GM23338 (cell line): Measurements from ENCODE around the gene STK38. TPM values are rescaled to one million over a fixed set of nuclear protein-coding genes. Genes with fewer than 3 reads are reported as not detected.

Source experiments
- ATAC-seq: fragments of 200-7000 bp; cut with Tn5 transposase; 3 replicates; pipeline ENCODE4 v1.9.1; 2020
- DNase-seq: peaks from one replicate; pipeline ENCODE4 v3.0.0-alpha.2; 2015; ENCODE audit warnings: low spot score
- H2AFZ ChIP-seq: fragments of 200-600 bp; sonication (generic); 2 replicates; pipeline ENCODE4 v1.8.0; 2016; ENCODE audit warnings: antibody characterized with exemption, mild to moderate bottlenecking, moderate library complexity
- H3F3A ChIP-seq: fragments of 200-600 bp; sonication (generic); replicated peaks from 2 replicates; pipeline ENCODE4 v1.8.0; 2017; ENCODE audit warnings: antibody characterized with exemption, mixed run types, low read depth
- H3K27ac ChIP-seq: fragments of 200-600 bp; sonication (generic); 2 replicates; pipeline ENCODE4 v1.6.1; 2016; ENCODE audit warnings: low read depth
- H3K27me3 ChIP-seq: fragments of 200-600 bp; sonication (generic); 2 replicates; pipeline ENCODE4 v1.8.0; 2016; ENCODE audit warnings: mild to moderate bottlenecking, mixed run types, moderate library complexity; ENCODE audit not compliant: insufficient read depth
- H3K36me3 ChIP-seq: fragments of 200-600 bp; sonication (generic); 2 replicates; pipeline ENCODE4 v1.8.0; 2016; ENCODE audit warnings: mild to moderate bottlenecking; ENCODE audit not compliant: insufficient read depth
- H3K4me1 ChIP-seq: fragments of 200-600 bp; sonication (generic); 2 replicates; pipeline ENCODE4 v1.8.0; 2016; ENCODE audit warnings: mild to moderate bottlenecking, moderate library complexity; ENCODE audit not compliant: insufficient read depth
- H3K4me2 ChIP-seq: fragments of 200-600 bp; sonication (generic); 2 replicates; pipeline ENCODE4 v1.7.1; 2017; ENCODE audit warnings: mixed run types
- H3K4me3 ChIP-seq: fragments of 200-600 bp; sonication (generic); 2 replicates; pipeline ENCODE4 v1.6.1; 2016; ENCODE audit warnings: mixed run types
- H3K79me2 ChIP-seq: fragments of 200-600 bp; sonication (generic); replicated peaks from 2 replicates; pipeline ENCODE4 v1.8.0; 2017; ENCODE audit warnings: mild to moderate bottlenecking; ENCODE audit not compliant: insufficient read depth
- H3K9me2 ChIP-seq: fragments of 200-600 bp; sonication (generic); 2 replicates; pipeline ENCODE4 v1.8.0; 2017; ENCODE audit not compliant: insufficient read depth
- H4K20me1 ChIP-seq: fragments of 200-600 bp; sonication (generic); replicated peaks from 2 replicates; pipeline ENCODE4 v1.8.0; 2017; ENCODE audit warnings: mild to moderate bottlenecking; ENCODE audit not compliant: insufficient read depth
- H3K27ac Mint-ChIP-seq: 2 replicates; pipeline ENCODE4 v1.8.0; 2020; ENCODE audit warnings: inconsistent platforms, mild to moderate bottlenecking, moderate library complexity, mixed read lengths
- H3K27me3 Mint-ChIP-seq: 3 replicates; pipeline ENCODE4 v1.8.0; 2022; ENCODE audit warnings: low read depth, mild to moderate bottlenecking, moderate library complexity, mixed read lengths, inconsistent platforms; ENCODE audit not compliant: insufficient read depth, poor library complexity
- H3K36me3 Mint-ChIP-seq: 3 replicates; pipeline ENCODE4 v1.8.0; 2021; ENCODE audit warnings: low read depth, mild to moderate bottlenecking, inconsistent platforms, moderate library complexity, mixed read lengths
- H3K4me1 Mint-ChIP-seq: 3 replicates; pipeline ENCODE4 v1.8.0; 2020; ENCODE audit warnings: mild to moderate bottlenecking, inconsistent platforms, mixed read lengths
- H3K4me3 Mint-ChIP-seq: 3 replicates; pipeline ENCODE4 v1.8.0; 2021; ENCODE audit warnings: moderate library complexity, mild to moderate bottlenecking, inconsistent platforms, mixed read lengths
- H3K9me3 Mint-ChIP-seq: 3 replicates; pipeline ENCODE4 v1.8.0; 2020; ENCODE audit warnings: moderate library complexity, mild to moderate bottlenecking, inconsistent platforms, mixed read lengths
- CREB1 ChIP-seq: fragments of 250-450 bp; sonication (Bioruptor Pico); IDR thresholded peaks from 2 replicates; pipeline ENCODE4 v1.5.0; 2020; ENCODE audit warnings: low read depth, mild to moderate bottlenecking, moderate library complexity
- EZH2 ChIP-seq: fragments of 200-600 bp; sonication (generic); IDR thresholded peaks from one replicate; pipeline ENCODE4 v1.8.0; 2017; ENCODE audit warnings: antibody characterized with exemption, mild to moderate bottlenecking, low read depth; ENCODE audit not compliant: unreplicated experiment
- EZH2phosphoT487 ChIP-seq: fragments of 200-600 bp; sonication (generic); IDR thresholded peaks from one replicate; pipeline ENCODE4 v1.8.1; 2018; ENCODE audit warnings: antibody characterized with exemption; ENCODE audit not compliant: unreplicated experiment
- JUNB ChIP-seq: IDR thresholded peaks from one replicate; pipeline ENCODE4 v1.6.1; 2016; ENCODE audit warnings: antibody characterized with exemption; ENCODE audit not compliant: unreplicated experiment
- NANOG ChIP-seq: IDR thresholded peaks from 2 replicates; pipeline ENCODE4 v1.6.1; 2016; ENCODE audit warnings: antibody characterized with exemption, borderline replicate concordance
- POLR2AphosphoS5 ChIP-seq: IDR thresholded peaks from 2 replicates; pipeline ENCODE4 v1.6.1; 2016; ENCODE audit warnings: antibody characterized with exemption, low read depth
- STAT1 ChIP-seq: IDR thresholded peaks from one replicate; pipeline ENCODE4 v1.6.1; 2016; ENCODE audit warnings: antibody characterized with exemption; ENCODE audit not compliant: unreplicated experiment
- ZNF114 ChIP-seq: fragments of 250-450 bp; sonication (Bioruptor Pico); IDR thresholded peaks from 2 replicates; pipeline ENCODE4 v1.5.0; 2020; ENCODE audit warnings: mild to moderate bottlenecking, moderate library complexity
- ZNF331 ChIP-seq: fragments of 250-450 bp; sonication (Bioruptor Pico); IDR thresholded peaks from 2 replicates; pipeline ENCODE4 v1.5.0; 2020; ENCODE audit warnings: low read depth, mild to moderate bottlenecking, moderate library complexity
- polyA plus RNA-seq: library from polyadenylated mRNA; unstranded; fragments of >200 nt; fragmentation: Nextera tagmentation; extraction: Ambion mirVana; gene quantifications from 2 replicates; pipeline ENCODE4 v1.2.1, GENCODE V29; 2016
- total RNA-seq: library from RNA; depleted of rRNA; stranded (reverse); fragments of >200 nt; shearing (Covaris generic); gene quantifications from 2 replicates; pipeline ENCODE4 v1.2.3, GENCODE V29; 2014
- TF ChIP-seq, protein P1 (sequence below), 2 experiments: fragments of 200-600 bp in 1 of 2; sonication (generic) in 1 of 2; conservative IDR thresholded peaks; 2 replicates each; pipeline versions ENCODE4 v1.5.1 to v1.6.1; 2016 to 2017; ENCODE audit warnings: antibody characterized with exemption in 2 of 2, low read depth in 2 of 2, mild to moderate bottlenecking in 2 of 2, moderate library complexity in 1 of 2
- TF ChIP-seq, protein P2 (sequence below): IDR thresholded peaks from one replicate; pipeline ENCODE4 v1.6.1; 2018; ENCODE audit warnings: antibody characterized with exemption; ENCODE audit not compliant: unreplicated experiment
- TF ChIP-seq, protein P3 (sequence below): fragments of 250-450 bp; sonication (Bioruptor Pico); IDR thresholded peaks from 2 replicates; pipeline ENCODE4 v1.5.0; 2020; ENCODE audit warnings: mild to moderate bottlenecking, moderate library complexity
- TF ChIP-seq, protein P4 (sequence below): IDR thresholded peaks from 2 replicates; pipeline ENCODE4 v1.6.1; 2016; ENCODE audit warnings: antibody characterized with exemption

Gene STK38
- total and polyA plus RNA-seq, 2 experiments from 2014 or later = 10.8 to 17.4 TPM

DNA sequence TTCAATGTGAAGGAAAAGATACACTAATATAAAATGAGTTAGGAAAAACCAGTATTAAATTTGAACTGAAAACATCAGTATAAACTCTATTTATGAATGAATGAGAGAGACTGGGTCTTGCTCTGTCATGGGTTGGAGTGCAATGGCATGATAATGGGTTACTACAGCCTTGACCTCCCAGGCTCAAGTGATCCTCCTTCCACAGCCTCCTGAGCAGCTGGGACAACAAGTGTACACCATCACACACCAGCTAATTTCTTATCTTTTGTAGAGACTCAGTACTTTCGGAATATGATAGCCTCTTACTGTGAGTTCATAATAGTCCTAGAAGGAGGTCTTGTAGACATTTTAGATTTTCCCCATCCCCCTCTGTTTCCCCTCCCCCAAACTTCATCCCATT is 83.0 kb downstream of the STK38 start:
- Histone ChIP-seq H3K36me3 (no peaks in the 10 kb centered on the region), H3K9me2 (no peaks in the 10 kb centered on the region), H4K20me1 (peaks cover 4% of the 10 kb centered on the region), H3K4me1 (peaks cover 15% of the 10 kb centered on the region), H3F3A (no peaks in the 10 kb centered on the region), H2AFZ (no peak overlapping the region), H3K4me2 (no peak overlapping the region), H3K27me3 (no peaks in the 10 kb centered on the region), H3K27ac (no peak overlapping the region; the same call in 1 of the 2 replicates), H3K4me3 (no peak overlapping the region), H3K79me2 (peaks cover 99% of the 10 kb centered on the region)
- Mint-ChIP-seq H3K4me3 (no peak overlapping the region), H3K27me3 (peaks cover 5% of the 10 kb centered on the region), H3K4me1 (peaks cover 25% of the 10 kb centered on the region), H3K9me3 (no peaks in the 10 kb centered on the region), H3K27ac (no peak overlapping the region), H3K36me3 (peaks cover 8% of the 10 kb centered on the region; the same call in 1 of the 3 replicates)
- no peak for DNase-seq
- ATAC-seq = no peak
- TF ChIP-seq, protein P1, sequence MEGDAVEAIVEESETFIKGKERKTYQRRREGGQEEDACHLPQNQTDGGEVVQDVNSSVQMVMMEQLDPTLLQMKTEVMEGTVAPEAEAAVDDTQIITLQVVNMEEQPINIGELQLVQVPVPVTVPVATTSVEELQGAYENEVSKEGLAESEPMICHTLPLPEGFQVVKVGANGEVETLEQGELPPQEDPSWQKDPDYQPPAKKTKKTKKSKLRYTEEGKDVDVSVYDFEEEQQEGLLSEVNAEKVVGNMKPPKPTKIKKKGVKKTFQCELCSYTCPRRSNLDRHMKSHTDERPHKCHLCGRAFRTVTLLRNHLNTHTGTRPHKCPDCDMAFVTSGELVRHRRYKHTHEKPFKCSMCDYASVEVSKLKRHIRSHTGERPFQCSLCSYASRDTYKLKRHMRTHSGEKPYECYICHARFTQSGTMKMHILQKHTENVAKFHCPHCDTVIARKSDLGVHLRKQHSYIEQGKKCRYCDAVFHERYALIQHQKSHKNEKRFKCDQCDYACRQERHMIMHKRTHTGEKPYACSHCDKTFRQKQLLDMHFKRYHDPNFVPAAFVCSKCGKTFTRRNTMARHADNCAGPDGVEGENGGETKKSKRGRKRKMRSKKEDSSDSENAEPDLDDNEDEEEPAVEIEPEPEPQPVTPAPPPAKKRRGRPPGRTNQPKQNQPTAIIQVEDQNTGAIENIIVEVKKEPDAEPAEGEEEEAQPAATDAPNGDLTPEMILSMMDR (conservative IDR thresholded peaks at IDR 0.05; ENCODE audit: low read depth in 2 of 2) = no peak
- TF ChIP-seq STAT1 = no peak
- TF ChIP-seq CREB1 (CRISPR knock-in tag) = no peak
- no peak for TF ChIP-seq JUNB
- TF ChIP-seq EZH2phosphoT487 = no peak
- TF ChIP-seq, protein P2, sequence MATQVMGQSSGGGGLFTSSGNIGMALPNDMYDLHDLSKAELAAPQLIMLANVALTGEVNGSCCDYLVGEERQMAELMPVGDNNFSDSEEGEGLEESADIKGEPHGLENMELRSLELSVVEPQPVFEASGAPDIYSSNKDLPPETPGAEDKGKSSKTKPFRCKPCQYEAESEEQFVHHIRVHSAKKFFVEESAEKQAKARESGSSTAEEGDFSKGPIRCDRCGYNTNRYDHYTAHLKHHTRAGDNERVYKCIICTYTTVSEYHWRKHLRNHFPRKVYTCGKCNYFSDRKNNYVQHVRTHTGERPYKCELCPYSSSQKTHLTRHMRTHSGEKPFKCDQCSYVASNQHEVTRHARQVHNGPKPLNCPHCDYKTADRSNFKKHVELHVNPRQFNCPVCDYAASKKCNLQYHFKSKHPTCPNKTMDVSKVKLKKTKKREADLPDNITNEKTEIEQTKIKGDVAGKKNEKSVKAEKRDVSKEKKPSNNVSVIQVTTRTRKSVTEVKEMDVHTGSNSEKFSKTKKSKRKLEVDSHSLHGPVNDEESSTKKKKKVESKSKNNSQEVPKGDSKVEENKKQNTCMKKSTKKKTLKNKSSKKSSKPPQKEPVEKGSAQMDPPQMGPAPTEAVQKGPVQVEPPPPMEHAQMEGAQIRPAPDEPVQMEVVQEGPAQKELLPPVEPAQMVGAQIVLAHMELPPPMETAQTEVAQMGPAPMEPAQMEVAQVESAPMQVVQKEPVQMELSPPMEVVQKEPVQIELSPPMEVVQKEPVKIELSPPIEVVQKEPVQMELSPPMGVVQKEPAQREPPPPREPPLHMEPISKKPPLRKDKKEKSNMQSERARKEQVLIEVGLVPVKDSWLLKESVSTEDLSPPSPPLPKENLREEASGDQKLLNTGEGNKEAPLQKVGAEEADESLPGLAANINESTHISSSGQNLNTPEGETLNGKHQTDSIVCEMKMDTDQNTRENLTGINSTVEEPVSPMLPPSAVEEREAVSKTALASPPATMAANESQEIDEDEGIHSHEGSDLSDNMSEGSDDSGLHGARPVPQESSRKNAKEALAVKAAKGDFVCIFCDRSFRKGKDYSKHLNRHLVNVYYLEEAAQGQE = no peak
- no peak for TF ChIP-seq ZNF331 (CRISPR knock-in tag)
- TF ChIP-seq, protein P3, sequence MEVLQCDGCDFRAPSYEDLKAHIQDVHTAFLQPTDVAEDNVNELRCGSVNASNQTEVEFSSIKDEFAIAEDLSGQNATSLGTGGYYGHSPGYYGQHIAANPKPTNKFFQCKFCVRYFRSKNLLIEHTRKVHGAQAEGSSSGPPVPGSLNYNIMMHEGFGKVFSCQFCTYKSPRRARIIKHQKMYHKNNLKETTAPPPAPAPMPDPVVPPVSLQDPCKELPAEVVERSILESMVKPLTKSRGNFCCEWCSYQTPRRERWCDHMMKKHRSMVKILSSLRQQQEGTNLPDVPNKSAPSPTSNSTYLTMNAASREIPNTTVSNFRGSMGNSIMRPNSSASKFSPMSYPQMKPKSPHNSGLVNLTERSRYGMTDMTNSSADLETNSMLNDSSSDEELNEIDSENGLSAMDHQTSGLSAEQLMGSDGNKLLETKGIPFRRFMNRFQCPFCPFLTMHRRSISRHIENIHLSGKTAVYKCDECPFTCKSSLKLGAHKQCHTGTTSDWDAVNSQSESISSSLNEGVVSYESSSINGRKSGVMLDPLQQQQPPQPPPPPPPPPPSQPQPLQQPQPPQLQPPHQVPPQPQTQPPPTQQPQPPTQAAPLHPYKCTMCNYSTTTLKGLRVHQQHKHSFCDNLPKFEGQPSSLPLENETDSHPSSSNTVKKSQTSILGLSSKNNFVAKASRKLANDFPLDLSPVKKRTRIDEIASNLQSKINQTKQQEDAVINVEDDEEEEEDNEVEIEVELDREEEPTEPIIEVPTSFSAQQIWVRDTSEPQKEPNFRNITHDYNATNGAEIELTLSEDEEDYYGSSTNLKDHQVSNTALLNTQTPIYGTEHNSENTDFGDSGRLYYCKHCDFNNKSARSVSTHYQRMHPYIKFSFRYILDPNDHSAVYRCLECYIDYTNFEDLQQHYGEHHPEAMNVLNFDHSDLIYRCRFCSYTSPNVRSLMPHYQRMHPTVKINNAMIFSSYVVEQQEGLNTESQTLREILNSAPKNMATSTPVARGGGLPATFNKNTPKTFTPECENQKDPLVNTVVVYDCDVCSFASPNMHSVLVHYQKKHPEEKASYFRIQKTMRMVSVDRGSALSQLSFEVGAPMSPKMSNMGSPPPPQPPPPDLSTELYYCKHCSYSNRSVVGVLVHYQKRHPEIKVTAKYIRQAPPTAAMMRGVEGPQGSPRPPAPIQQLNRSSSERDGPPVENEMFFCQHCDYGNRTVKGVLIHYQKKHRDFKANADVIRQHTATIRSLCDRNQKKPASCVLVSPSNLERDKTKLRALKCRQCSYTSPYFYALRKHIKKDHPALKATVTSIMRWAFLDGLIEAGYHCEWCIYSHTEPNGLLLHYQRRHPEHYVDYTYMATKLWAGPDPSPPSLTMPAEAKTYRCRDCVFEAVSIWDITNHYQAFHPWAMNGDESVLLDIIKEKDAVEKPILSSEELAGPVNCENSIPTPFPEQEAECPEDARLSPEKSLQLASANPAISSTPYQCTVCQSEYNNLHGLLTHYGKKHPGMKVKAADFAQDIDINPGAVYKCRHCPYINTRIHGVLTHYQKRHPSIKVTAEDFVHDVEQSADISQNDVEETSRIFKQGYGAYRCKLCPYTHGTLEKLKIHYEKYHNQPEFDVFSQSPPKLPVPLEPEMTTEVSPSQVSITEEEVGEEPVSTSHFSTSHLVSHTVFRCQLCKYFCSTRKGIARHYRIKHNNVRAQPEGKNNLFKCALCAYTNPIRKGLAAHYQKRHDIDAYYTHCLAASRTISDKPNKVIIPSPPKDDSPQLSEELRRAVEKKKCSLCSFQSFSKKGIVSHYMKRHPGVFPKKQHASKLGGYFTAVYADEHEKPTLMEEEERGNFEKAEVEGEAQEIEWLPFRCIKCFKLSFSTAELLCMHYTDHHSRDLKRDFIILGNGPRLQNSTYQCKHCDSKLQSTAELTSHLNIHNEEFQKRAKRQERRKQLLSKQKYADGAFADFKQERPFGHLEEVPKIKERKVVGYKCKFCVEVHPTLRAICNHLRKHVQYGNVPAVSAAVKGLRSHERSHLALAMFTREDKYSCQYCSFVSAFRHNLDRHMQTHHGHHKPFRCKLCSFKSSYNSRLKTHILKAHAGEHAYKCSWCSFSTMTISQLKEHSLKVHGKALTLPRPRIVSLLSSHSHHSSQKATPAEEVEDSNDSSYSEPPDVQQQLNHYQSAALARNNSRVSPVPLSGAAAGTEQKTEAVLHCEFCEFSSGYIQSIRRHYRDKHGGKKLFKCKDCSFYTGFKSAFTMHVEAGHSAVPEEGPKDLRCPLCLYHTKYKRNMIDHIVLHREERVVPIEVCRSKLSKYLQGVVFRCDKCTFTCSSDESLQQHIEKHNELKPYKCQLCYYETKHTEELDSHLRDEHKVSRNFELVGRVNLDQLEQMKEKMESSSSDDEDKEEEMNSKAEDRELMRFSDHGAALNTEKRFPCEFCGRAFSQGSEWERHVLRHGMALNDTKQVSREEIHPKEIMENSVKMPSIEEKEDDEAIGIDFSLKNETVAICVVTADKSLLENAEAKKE (CRISPR knock-in tag) = no peak
- no peak for TF ChIP-seq NANOG
- TF ChIP-seq, protein P4, sequence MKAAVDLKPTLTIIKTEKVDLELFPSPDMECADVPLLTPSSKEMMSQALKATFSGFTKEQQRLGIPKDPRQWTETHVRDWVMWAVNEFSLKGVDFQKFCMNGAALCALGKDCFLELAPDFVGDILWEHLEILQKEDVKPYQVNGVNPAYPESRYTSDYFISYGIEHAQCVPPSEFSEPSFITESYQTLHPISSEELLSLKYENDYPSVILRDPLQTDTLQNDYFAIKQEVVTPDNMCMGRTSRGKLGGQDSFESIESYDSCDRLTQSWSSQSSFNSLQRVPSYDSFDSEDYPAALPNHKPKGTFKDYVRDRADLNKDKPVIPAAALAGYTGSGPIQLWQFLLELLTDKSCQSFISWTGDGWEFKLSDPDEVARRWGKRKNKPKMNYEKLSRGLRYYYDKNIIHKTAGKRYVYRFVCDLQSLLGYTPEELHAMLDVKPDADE = no peak
- TF ChIP-seq EZH2 = no peak
- no peak for TF ChIP-seq ZNF114 (CRISPR knock-in tag)
- no peak for TF ChIP-seq POLR2AphosphoS5
